ENCODE data around the gene SLC25A23.

SLC25A23 gene

GRCh38 chr19:6393983-6394412, 65.6 kb downstream of the SLC25A23 start:
- no peak for DNase-seq

GRCh38 chr19:6393074-6393982, 66.3 kb downstream of the SLC25A23 start, which contains the start of gene GTF2F1:
Gene GTF2F1, minus strand, starts transcription at chr19:6393164. Its CDS starts 169 bp downstream, at chr19:6392995.
- peak; percentile 93 for DNase-seq

- DNase-seq, result no peak
Observed at GRCh38 chr19:6392221-6393073, 67.1 kb downstream of the SLC25A23 start.

Measured in kidney glomerular epithelial cell (primary cell).